Prostate gland (tissue), 2 donors: ENCODE data around the gene CRYGC. TPM values are rescaled to one million over a fixed set of nuclear protein-coding genes. Genes with fewer than 3 reads are reported as not detected.
"Not testable (repeated sequence)": the region's sequence is repeated elsewhere in the genome, so short reads cannot be mapped to it uniquely, and the experiment has no call there.

ENCODE experiments used
- DNase-seq: peaks from one replicate; pipeline ENCODE4 v3.0.0-alpha.2; 2019; ENCODE audit warnings: low spot score
- H3K27ac ChIP-seq, 2 donors: fragments of 200-600 bp; sonication (generic); 2 replicates each; pipeline ENCODE4 v1.5.1; 2017 to 2019
- H3K27me3 ChIP-seq: fragments of 200-600 bp; sonication (generic); replicated peaks from 2 replicates; pipeline ENCODE4 v1.5.1; 2019; ENCODE audit not compliant: insufficient read depth
- H3K36me3 ChIP-seq, 2 donors: fragments of 200-600 bp; sonication (generic); 1 replicate in 1 of 2; 2 replicates in 1 of 2; pipeline versions ENCODE4 v1.5.1 to v1.8.1; 2017 to 2019
- H3K4me1 ChIP-seq: fragments of 200-600 bp; sonication (generic); replicated peaks from 2 replicates; pipeline ENCODE4 v1.5.1; 2019
- H3K4me3 ChIP-seq, 2 donors: fragments of 200-600 bp; sonication (generic); 2 replicates each; pipeline ENCODE4 v1.5.1; 2017 to 2019
- H3K9me3 ChIP-seq: fragments of 200-600 bp; sonication (generic); 2 replicates; pipeline ENCODE4 v1.5.1; 2017
- CTCF ChIP-seq, 4 experiments: fragments of 200-600 bp in 2 of 4; fragments of 450-650 bp in 2 of 4; sonication (generic) in 2 of 4; IDR thresholded peaks; 1 replicate in 3 of 4; 2 replicates in 1 of 4; pipeline ENCODE4 v1.5.1; 2016 to 2019; ENCODE audit warnings: antibody characterized with exemption in 4 of 4, mild to moderate bottlenecking in 2 of 4, moderate library complexity in 2 of 4
- POLR2A ChIP-seq: fragments of 450-650 bp; IDR thresholded peaks from one replicate; pipeline ENCODE4 v1.6.1; 2016; ENCODE audit warnings: antibody characterized with exemption, mild to moderate bottlenecking
- POLR2AphosphoS5 ChIP-seq: sonication (generic); formaldehyde crosslinking; IDR thresholded peaks from one replicate; pipeline ENCODE4 v1.6.1; 2017; ENCODE audit warnings: antibody characterized with exemption
- WGBS: methylation state at CpG from one replicate; pipeline ENCODE4 v1.1.5; 2018; 5-methylcytosine and 5-hydroxymethylcytosine counted together
- intact Hi-C: fragments of 100-400 bp; cut with DNase I; formaldehyde crosslinking; loops from one replicate; pipeline ENCODE4 v1.14.2; 2022
- total RNA-seq, 2 donors: library from RNA; depleted of rRNA; stranded (reverse); fragments of >200 nt; gene quantifications; one replicate each; pipeline ENCODE4 v1.1.0, GENCODE V29; 2016

The CRYGC gene
- total RNA-seq, 2 donors from 2014 or later, result 1.3 TPM; not detected in 1

DNA sequence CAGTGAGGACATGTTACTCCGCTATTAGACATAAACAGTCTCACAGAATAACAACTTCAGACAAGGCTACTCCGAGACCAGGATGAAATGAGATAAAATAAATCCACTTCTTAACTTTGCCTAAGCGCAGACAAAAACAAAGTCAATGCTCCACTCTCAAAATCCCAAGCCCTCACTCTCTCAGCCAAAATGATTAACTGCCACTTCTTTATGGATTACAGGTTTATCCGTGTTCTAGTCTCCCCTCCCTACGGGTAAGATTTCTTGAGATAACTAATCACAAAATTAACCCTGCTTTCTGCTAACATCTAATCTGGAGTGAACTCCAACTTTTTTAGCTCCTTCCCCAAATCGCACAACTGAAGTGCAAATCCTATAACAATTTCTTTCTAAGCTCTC is 1.1 kb upstream of the CRYGC start:
- Histone ChIP-seq H3K4me3 (no peak overlapping the region), H3K27ac (no peak overlapping the region), H3K27me3 (no peaks in the 10 kb centered on the region), H3K36me3 (no peaks in the 10 kb centered on the region), H3K4me1 (no peaks in the 10 kb centered on the region), H3K9me3 (no peaks in the 10 kb centered on the region)
- intact Hi-C loops, result no loop called here
- no peak for DNase-seq
- TF ChIP-seq CTCF (IDR thresholded peaks at IDR 0.05) (no peak), POLR2A (no peak), POLR2AphosphoS5 (no peak)
- 59% methylated on average over 6 of the region's 6 CpGs for WGBS

DNA sequence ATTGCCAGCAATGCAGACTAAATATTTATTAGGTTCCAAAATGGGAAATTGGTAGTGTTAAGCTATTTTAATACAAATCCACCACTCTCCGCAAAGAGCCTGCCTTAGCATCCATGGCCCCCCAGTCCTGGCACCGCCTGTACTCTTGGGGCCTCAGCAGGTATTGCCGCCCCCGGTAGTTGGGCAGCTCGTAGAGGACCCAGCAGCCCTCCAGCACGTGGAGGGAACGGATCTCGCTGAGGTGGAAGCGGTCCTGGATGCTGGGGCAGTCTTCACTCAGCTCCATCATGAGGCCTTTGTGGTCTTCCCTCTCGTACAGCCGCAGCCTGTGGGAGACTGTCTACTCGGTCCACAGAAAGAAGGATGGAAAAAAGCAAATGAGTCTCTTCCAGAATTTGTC is 1.5 kb downstream of the CRYGC start:
- Histone ChIP-seq H3K9me3 (no peaks in the 10 kb centered on the region), H3K4me1 (no peaks in the 10 kb centered on the region), H3K27ac (no peak overlapping the region), H3K36me3 (no peaks in the 10 kb centered on the region), H3K27me3 (peaks cover 2% of the 10 kb centered on the region), H3K4me3 (no peak overlapping the region)
- 96% methylated on average over 12 of the region's 12 CpGs for WGBS
- DNase-seq, result no peak
- no peak for TF ChIP-seq POLR2A
- no peak for TF ChIP-seq CTCF (IDR thresholded peaks at IDR 0.05)
- no peak for TF ChIP-seq POLR2AphosphoS5
- intact Hi-C loops, result no loop called here

- intact Hi-C loops, result no loop called here
- Histone ChIP-seq H3K27ac (no peak overlapping the region), H3K27me3 (peaks cover 2% of the 10 kb centered on the region), H3K9me3 (no peaks in the 10 kb centered on the region), H3K4me1 (no peaks in the 10 kb centered on the region), H3K4me3 (no peak overlapping the region), H3K36me3 (no peaks in the 10 kb centered on the region)
- no peak for TF ChIP-seq CTCF (IDR thresholded peaks at IDR 0.05)
- no peak for TF ChIP-seq POLR2AphosphoS5
- no peak for TF ChIP-seq POLR2A
- WGBS, result 98% methylated on average over 4 of the region's 4 CpGs
- DNase-seq, result no peak
Measured at GRCh38 chr2:208127090-208127489, 2.5 kb downstream of the CRYGC start.

DNA sequence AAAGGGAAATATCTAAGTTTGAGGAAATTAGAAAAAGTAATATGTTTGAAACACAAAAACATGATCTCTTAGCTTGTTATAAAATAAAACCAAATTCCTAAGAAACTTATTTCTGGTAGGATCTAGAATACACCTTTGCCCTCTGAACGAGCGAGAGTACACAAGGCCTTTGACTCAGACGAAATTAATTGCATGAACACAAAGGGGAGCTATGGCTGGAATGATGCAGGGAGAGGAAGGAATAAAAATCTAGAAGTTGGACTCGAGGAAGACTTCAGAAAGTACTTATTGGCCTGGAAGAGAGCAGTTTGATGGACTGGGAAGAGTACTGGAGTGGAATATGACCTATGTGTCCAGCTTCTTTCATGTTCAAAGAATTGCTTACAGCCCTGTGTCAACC is 4.4 kb downstream of the CRYGC start:
- intact Hi-C loops, result no loop called here
- no peak for DNase-seq
- TF ChIP-seq CTCF (IDR thresholded peaks at IDR 0.05) (no peak), POLR2A (no peak), POLR2AphosphoS5 (no peak)

DNA sequence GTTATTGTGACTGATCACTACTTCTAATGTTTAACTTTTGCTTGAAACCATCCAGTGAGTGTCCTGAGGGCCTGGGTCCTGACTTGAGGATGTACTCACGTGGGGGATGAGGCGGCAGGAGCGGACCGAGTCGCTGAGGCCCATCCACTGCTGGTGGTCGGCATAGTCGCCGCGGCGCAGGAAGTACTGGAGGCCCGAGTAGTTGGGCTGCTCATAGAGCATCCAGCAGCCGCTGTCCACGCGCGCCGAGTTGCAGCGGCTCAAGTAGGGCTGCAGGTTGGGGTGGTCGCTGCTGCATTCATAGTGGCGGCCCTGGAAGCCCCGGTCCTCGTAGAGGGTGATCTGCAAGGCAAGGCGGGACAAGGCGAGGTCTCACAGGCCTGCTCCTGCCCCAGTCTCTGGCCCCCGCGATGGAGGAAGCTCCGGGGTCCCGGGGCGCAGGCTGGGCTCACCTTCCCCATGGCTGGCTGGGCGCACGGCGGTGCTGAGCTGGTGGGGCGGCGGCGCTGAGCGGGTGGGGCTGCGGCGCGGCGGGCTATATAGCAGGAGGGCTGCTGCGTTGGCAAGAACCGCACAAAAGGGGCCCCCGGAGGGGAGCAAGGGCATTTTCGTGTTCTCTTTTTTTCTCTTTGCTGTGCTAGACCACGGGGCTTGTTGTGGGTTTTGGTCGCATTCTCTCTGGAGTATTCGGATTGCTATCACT is 5.5 kb downstream of the CRYGC start, which contains the start of gene CRYGD:
Gene CRYGD (minus strand): TSS at position 512 of the 703 bp plus-strand sequence. CDS start 51 bp downstream, at position 461.
- H3K27ac ChIP-seq, DNase-seq, H3K27me3 ChIP-seq, intact Hi-C loops, H3K36me3 ChIP-seq, H3K4me3 ChIP-seq, H3K9me3 ChIP-seq, H3K4me1 ChIP-seq: not testable (repeated sequence)
- WGBS, result 14% methylated on average over 23 of the region's 46 CpGs

More for the DNA sequence above, 4.4 kb downstream of the CRYGC start:
- H3K36me3 ChIP-seq, result no peaks in the 10 kb centered on the region
- no peak overlapping the region for H3K4me3 ChIP-seq
- H3K9me3 ChIP-seq, result no peaks in the 10 kb centered on the region
- H3K4me1 ChIP-seq, result no peaks in the 10 kb centered on the region
- 85% methylated on average over 4 of the region's 4 CpGs for WGBS
- peaks cover 2% of the 10 kb centered on the region for H3K27me3 ChIP-seq
- no peak overlapping the region for H3K27ac ChIP-seq
